K562 (cell line): ENCODE data around the gene METTL22. TPM values are rescaled to one million over a fixed set of nuclear protein-coding genes. Genes with fewer than 3 reads are reported as not detected.

Source experiments
- ATAC-seq: fragments of 200-7000 bp; cut with Tn5 transposase; 3 replicates; pipeline ENCODE4 v1.9.1; 2020; ENCODE audit warnings: moderate library complexity
- BruUV-seq: library from RNA; stranded (reverse); fragments of 400-500 nt; replicated peaks from 2 replicates; lab custom pipeline; 2021; lab: Mats Ljungman, UMichigan
- CTCF ChIA-PET: fragments of 300-600 bp; formaldehyde crosslinking; extraction: SDS; loops from one replicate; lab custom pipeline; 2021; ENCODE audit warnings: low intra/inter-chr PET ratio; lab: Yijun Ruan, JAX
- POLR2A ChIA-PET: fragments of 300-600, 350-650 bp; sonication (Branson Sonifier 250); formaldehyde crosslinking; extraction: SDS; loops from one replicate; lab custom pipeline; 2021; ENCODE audit warnings: antibody characterized with exemption, inconsistent platforms; lab: Yijun Ruan, JAX
- DNase-seq, 4 experiments: peaks; one replicate each; pipeline versions ENCODE4 v3.0.0 to v3.0.0-alpha.2; 2011 to 2018; ENCODE audit warnings: low spot score in 3 of 4, mixed read lengths in 3 of 4; ENCODE audit errors: extremely low read depth in 1 of 4
- FAIRE-seq: peaks from 2 replicates; lab custom pipeline; 2011; peaks lifted over from hg19 to GRCh38; lab: Jason Lieb, UNC
- H2AFZ ChIP-seq: 2 replicates; pipeline ENCODE4 v1.6.0; 2011; ENCODE audit warnings: low read depth, low read length, control low read depth, inconsistent platforms
- H3K27ac ChIP-seq: fragments of 200-600 bp; 3 replicates; pipeline ENCODE4 v1.8.0; 2011; ENCODE audit warnings: low read depth, mild to moderate bottlenecking, control low read depth, inconsistent platforms, low read length, moderate library complexity, mixed read lengths; ENCODE audit errors: extremely low read depth
- H3K27me3 ChIP-seq, 2 experiments: fragments of 300-600 bp in 1 of 2; 2 replicates in 1 of 2; 3 replicates in 1 of 2; pipeline versions ENCODE4 v1.6.0 to v1.8.0; 2011; ENCODE audit warnings: inconsistent platforms in 2 of 2, low read length in 2 of 2, mild to moderate bottlenecking in 1 of 2, mixed read lengths in 1 of 2, moderate library complexity in 1 of 2; ENCODE audit not compliant: control insufficient read depth in 2 of 2, insufficient read depth in 2 of 2
- H3K36me3 ChIP-seq: fragments of 300-600 bp; 3 replicates; pipeline ENCODE4 v1.8.0; 2011; ENCODE audit warnings: mild to moderate bottlenecking, low read length, inconsistent platforms; ENCODE audit not compliant: control insufficient read depth, insufficient read depth
- H3K4me1 ChIP-seq, 2 experiments: fragments of 200-600 bp in 1 of 2; replicated peaks in 1 of 2; 2 replicates in 1 of 2; 3 replicates in 1 of 2; pipeline versions ENCODE4 v1.5.1 to v1.8.0; 2011; ENCODE audit warnings: inconsistent platforms in 2 of 2, low read length in 2 of 2, mild to moderate bottlenecking in 1 of 2, mixed read lengths in 1 of 2, moderate library complexity in 1 of 2; ENCODE audit not compliant: control insufficient read depth in 2 of 2, insufficient read depth in 2 of 2
- H3K4me2 ChIP-seq: 2 replicates; pipeline ENCODE4 v1.6.1; 2011; ENCODE audit warnings: low read length, control low read depth, inconsistent platforms, mixed read lengths; ENCODE audit not compliant: insufficient read depth
- H3K4me3 ChIP-seq: fragments of 200-600 bp; sonication (generic), shearing (Covaris generic); 2 replicates; pipeline ENCODE4 v1.5.1; 2016; ENCODE audit warnings: control low read depth, inconsistent platforms
- H3K79me2 ChIP-seq: fragments of 200-600 bp; 3 replicates; pipeline ENCODE4 v1.8.0; 2011; ENCODE audit warnings: low read length, inconsistent platforms; ENCODE audit not compliant: control insufficient read depth, insufficient read depth
- H3K9ac ChIP-seq, 2 experiments: 2 replicates each; pipeline versions ENCODE4 v1.6.0 to v1.6.1; 2011; ENCODE audit warnings: low read depth in 2 of 2, low read length in 2 of 2, control low read depth in 1 of 2, inconsistent platforms in 1 of 2, mild to moderate bottlenecking in 1 of 2, mixed read lengths in 1 of 2; ENCODE audit not compliant: insufficient read depth in 1 of 2
- H3K9me1 ChIP-seq: one replicate; pipeline ENCODE4 v1.6.0; 2011; ENCODE audit warnings: inconsistent platforms, mild to moderate bottlenecking, low read length, moderate library complexity; ENCODE audit not compliant: control insufficient read depth, insufficient read depth
- H3K9me3 ChIP-seq: replicated peaks from 2 replicates; pipeline ENCODE4 v1.5.1; 2011; ENCODE audit warnings: low read depth, low read length, inconsistent platforms; ENCODE audit not compliant: control insufficient read depth, insufficient read depth
- H4K20me1 ChIP-seq: replicated peaks from 2 replicates; pipeline ENCODE4 v1.6.1; 2011; ENCODE audit warnings: low read length, inconsistent platforms, mixed read lengths; ENCODE audit not compliant: control insufficient read depth, insufficient read depth
- CREB5 ChIP-seq: fragments of 250-450 bp; sonication (Bioruptor Pico); IDR thresholded peaks from 2 replicates; pipeline ENCODE4 v1.5.0; 2020; ENCODE audit warnings: mild to moderate bottlenecking
- NFATC3 ChIP-seq: fragments of 450-650 bp; IDR thresholded peaks from 2 replicates; pipeline ENCODE4 v1.6.1; 2017; ENCODE audit warnings: mild to moderate bottlenecking
- RBM25 ChIP-seq: fragments of 200-400 bp; formaldehyde crosslinking; IDR thresholded peaks from 2 replicates; pipeline ENCODE4 v1.6.1; 2018; ENCODE audit warnings: low read length, low read depth, moderate library complexity; ENCODE audit not compliant: severe bottlenecking
- ZNF232 ChIP-seq: sonication (generic); formaldehyde crosslinking; IDR thresholded peaks from 2 replicates; pipeline ENCODE4 v1.8.0; 2022; ENCODE audit warnings: mild to moderate bottlenecking, missing genetic modification reagents
- WGBS: fragments of 100-300 bp; shearing (Covaris generic); methylation state at CpG from one replicate; pipeline ENCODE4 v1.1.6; 2016; ENCODE audit warnings: low coverage, mixed read lengths; ENCODE audit not compliant: insufficient coverage; ENCODE audit errors: missing lambda C conversion rate; 5-methylcytosine and 5-hydroxymethylcytosine counted together
- in situ Hi-C: fragments of 300-500 bp; cut with MboI; formaldehyde crosslinking; loops from 4 replicates; pipeline ENCODE4 v1.15.0; 2018; ENCODE audit warnings: inconsistent platforms, mixed read lengths
- intact Hi-C: fragments of 100-400 bp; cut with micrococcal nuclease; formaldehyde crosslinking; loops from 2 replicates; pipeline ENCODE4 v1.14.2; 2022
- polyA plus RNA-seq, 8 experiments: library from polyadenylated mRNA; depleted of rRNA in 4 of 8; stranded (reverse) in 5 of 8; unstranded in 3 of 8; fragments of >200 nt; fragmentation: Nextera tagmentation in 2 of 8; fragmentation: Illumina TruSeq in 1 of 8; extraction: Ambion mirVana in 2 of 8; extraction: Trizol in 1 of 8; gene quantifications; 2 replicates each; pipeline versions ENCODE4 v1.2.1 to v1.2.3, GENCODE V29; 2011 to 2014; ENCODE audit warnings: inconsistent platforms in 1 of 8, missing spikeins in 1 of 8
- total RNA-seq, 7 experiments: library from RNA; depleted of rRNA in 6 of 7; stranded (reverse); fragments of >200 nt in 6 of 7; fragmentation: Illumina TruSeq in 2 of 7; extraction: Trizol in 2 of 7; gene quantifications; 2 replicates each; pipeline versions ENCODE4 v1.2.1 to v1.2.3, GENCODE V29; 2011 to 2021; ENCODE audit warnings: low replicate concordance in 1 of 7
- TF ChIP-seq, protein P1 (sequence below): fragments of 250-450 bp; sonication (Bioruptor Pico); IDR thresholded peaks from 2 replicates; pipeline ENCODE4 v1.8.0; 2021; ENCODE audit warnings: borderline replicate concordance, mild to moderate bottlenecking, moderate library complexity; ENCODE audit not compliant: poor library complexity, severe bottlenecking

The METTL22 gene
- total and polyA plus RNA-seq, 9 of the 15 experiments (the other 6 are each of a cell fraction or from before 2014, with no cell fraction given), result 6.9 to 33.2 (median 18.5) TPM

- Histone ChIP-seq H3K9me1 (no peaks in the 10 kb centered on the region), H3K36me3 (peaks cover 13% of the 10 kb centered on the region; the same call in 1 of the 3 replicates), H2AFZ (no peak overlapping the region)
- POLR2A ChIA-PET, result no interaction called here
- BruUV-seq, result no TSS peak
- no peak for DNase-seq
- in situ Hi-C loops, result no loop called here
- TF ChIP-seq CREB5 (no peak), RBM25 (no peak), ZNF232 (no peak), NFATC3 (no peak)
- TF ChIP-seq, protein P1, sequence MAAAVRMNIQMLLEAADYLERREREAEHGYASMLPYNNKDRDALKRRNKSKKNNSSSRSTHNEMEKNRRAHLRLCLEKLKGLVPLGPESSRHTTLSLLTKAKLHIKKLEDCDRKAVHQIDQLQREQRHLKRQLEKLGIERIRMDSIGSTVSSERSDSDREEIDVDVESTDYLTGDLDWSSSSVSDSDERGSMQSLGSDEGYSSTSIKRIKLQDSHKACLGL, result no peak
- TF ChIP-seq, all 486 proteins: peak for 0
- intact Hi-C loops, result no loop called here
- no peak overlapping the region for H3K4me2 ChIP-seq
- ATAC-seq (no peak), FAIRE-seq (no peak)
- no peaks in the 10 kb centered on the region for H4K20me1 ChIP-seq
- H3K9me3 ChIP-seq, result no peaks in the 10 kb centered on the region
- no peak overlapping the region for H3K27ac ChIP-seq
- peaks cover 6% of the 10 kb centered on the region in 2 experiments; a peak in 2 of 5 replicates for H3K27me3 ChIP-seq
- WGBS, result 64% methylated on average over 6 of the region's 6 CpGs
- H3K4me3 ChIP-seq, result no peak overlapping the region
- CTCF ChIA-PET, result no interaction called here
- H3K9ac ChIP-seq, result no peak overlapping the region
- H3K4me1 ChIP-seq, result peaks cover 3 to 6% of the 10 kb centered on the region in 2 experiments; a peak in 3 of 5 replicates
- H3K79me2 ChIP-seq, result peaks cover 31% of the 10 kb centered on the region
Measured at GRCh38 chr16:8620535-8620934, 963 bp upstream of the METTL22 start.
